ENCODE measurements around the gene SOX18.

Gene SOX18

GRCh38 chr20:64067733-64068307, 18.4 kb upstream of the SOX18 start:
- no peak for DNase-seq (ENCODE audit: low spot score)

DNA sequence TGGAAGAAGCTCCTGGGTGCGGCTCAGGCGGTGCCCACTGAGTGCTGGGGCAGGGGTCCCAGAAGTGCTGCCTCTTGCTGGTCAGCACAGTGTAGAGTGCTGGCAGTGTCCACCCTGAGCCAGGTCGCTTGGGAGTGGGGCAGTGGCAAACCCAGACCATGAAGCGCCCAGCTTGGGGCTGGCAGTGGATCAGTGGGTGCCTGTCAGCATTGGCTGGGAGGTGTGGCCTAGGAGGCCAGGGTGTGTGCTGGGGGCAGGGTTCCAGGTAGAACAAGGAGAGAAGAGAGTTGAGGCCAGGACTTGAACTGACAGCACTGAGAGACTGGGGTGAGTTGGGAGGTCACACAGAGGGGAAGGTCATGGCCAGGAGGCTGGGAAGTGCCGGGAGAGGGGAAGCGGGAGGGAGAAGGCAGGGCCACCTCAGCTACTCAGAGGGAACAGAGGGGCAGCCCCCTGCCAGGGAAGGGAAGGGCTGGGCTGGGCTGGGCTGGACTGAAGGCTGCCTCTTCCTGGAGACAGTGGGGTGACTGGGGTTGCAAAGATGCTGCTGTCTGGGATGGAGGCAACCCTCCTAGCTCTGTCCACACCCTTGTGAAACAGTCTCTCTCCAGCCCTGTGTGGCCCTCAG, 17.7 kb upstream of the SOX18 start:
- DNase-seq (ENCODE audit: low spot score): no peak

DNA sequence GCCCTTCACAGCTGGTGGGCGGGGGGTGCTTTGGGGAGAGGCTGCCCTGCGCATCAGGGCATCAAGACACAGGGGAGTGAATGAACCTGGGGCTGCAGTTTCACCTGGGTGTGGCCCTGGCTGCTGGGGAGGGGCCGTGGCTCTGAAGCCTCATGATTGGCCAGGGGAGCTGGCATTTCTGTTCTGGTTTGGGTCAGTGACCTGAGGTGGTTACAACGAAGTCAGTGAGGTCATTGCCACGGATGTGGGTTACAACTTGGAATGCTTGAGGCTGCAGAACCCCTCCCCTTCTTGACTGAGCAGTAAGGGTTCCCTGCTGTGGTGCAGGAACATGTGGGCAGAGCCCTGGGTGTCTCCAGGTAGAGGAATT, 16.5 kb upstream of the SOX18 start:
- peak; percentile 61 for DNase-seq (ENCODE audit: low spot score)

GRCh38 chr20:64065062-64065973, 15.9 kb upstream of the SOX18 start:
- DNase-seq (ENCODE audit: low spot score): no peak

- no peak for DNase-seq (ENCODE audit: low spot score)
Measured at GRCh38 chr20:64064145-64064698, 14.8 kb upstream of the SOX18 start.

GRCh38 chr20:64063389-64064144, 14.1 kb upstream of the SOX18 start:
- no peak for DNase-seq (ENCODE audit: low spot score)

DNA sequence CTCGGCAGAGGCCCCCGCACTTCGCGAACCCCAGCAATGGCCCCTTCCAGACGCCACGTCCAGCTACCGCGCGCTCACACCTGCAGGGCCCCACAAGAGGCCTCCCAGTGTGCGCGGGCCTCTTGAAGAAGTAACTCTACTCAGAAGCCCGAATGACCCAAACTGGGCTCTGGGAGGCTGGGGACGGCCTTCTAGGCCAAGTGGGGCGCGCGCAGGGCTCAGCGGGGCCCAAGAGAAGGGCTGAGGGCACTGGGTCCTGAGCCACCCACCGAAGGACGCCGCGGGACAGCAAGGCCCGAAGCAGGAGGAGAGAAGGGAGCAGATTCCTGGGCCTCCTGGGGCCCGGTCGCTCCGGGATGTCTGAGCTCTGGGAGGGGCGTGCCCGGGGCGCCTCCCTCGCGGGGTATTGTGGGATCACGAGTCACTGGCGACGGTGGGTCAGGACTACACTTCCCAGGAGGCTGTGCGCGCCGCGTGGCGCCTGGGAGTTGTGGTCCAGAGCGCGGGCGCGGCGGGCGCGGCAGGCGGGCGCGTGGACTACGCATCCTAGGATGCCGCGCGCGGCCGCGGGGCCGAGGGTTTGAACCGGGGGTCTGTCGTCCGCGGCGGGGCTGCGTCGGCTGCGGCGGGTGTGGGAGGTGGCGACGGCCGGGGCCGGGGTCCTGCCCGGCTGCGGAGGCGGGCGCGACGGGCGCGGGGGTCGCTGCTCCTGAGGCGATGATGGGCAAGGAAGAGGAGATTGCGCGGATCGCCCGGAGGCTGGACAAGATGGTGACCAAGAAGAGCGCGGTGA, 13.4 kb upstream of the SOX18 start, which contains the start of gene TCEA2:
Gene TCEA2, plus strand, starts transcription at position 603 of the 793 bp plus-strand sequence. Its CDS starts 115 bp downstream, at position 718.
- DNase-seq (ENCODE audit: low spot score): peak; percentile 93

DNA sequence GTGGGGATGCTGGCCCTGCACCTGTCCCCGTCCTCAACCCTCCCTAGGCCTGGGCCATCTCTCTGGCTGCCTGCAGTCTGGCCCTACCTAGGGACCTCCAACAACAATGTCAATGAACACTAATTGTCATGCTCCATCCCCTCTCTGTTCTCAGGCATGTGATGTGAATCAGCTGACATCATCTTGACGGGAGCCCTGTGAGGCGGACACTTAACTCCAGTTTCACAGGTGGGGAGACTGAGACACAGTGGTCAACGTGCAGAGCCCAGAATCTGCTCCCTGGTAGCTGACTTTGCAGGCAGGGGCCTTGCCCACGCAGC, 12.8 kb upstream of the SOX18 start:
- no peak for DNase-seq (ENCODE audit: low spot score)

DNA sequence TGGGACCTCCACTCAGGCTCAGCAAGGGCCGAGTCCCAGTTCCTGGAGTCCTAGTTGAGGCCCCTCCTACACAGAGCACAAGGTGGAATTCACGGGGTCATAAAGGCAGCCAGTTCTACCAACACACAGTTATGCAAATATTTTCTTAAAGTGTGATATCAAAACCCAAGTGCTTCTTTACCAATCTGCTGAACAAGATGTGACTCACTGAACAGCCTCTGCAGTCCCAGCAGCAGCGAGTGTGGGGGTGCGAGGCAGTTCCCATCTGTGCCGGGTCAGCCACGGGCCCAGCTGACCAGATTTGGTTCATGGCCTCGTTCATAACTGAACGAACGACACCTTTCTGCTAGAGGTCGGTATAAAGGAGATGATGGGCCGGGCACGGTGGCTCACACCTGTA, 9.1 kb upstream of the SOX18 start:
- no peak for DNase-seq (ENCODE audit: low spot score)

DNA sequence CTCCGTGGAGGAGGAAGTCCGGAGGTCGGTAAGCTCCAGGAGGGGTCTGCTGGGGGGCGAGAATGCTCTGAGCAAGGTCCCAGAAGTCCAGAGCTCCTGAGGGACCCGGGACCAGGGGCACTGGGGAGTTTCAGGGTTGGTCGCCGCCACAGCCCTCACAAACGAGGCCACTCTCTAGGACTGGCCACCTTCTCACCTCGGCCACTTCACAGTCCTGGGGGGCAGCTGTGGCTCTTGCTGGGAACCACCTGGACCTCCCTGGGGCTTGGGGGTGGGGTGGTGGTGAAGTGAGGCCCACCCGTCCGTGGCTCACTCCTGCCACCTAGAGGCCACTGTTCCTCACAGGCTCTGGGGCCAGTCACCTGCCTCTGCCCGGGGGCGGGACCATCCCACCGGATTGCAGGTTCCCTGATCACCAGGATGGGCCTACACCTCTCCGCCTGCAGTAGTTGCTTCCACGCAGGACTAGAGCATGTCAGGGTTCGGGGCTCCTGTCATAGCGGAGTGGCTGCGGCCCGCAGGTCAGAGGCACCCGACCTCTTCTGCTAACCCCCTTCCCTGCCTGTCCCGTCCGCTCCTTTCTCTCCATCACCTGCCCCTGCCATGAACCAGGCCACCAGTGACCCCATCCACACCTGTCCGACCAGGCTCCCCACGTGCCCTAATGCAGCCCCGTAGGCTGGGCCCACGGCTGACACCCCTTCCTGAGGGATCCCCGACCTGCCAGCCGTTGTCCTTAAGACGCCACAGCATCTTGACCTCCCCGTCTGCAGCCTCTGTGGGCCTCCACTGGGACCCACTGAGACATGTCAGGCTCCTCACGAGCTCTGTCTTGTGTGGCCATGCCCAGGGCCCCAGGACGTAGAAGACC, 8.4 kb upstream of the SOX18 start:
- DNase-seq (ENCODE audit: low spot score): peak; percentile 76

GRCh38 chr20:64056889-64057627, 7.6 kb upstream of the SOX18 start:
- no peak for DNase-seq (ENCODE audit: low spot score)

- no peak for DNase-seq (ENCODE audit: low spot score)
Measured at GRCh38 chr20:64056639-64056888, 7.1 kb upstream of the SOX18 start.

GRCh38 chr20:64055893-64056638, 6.6 kb upstream of the SOX18 start:
- no peak for DNase-seq (ENCODE audit: low spot score)

DNA sequence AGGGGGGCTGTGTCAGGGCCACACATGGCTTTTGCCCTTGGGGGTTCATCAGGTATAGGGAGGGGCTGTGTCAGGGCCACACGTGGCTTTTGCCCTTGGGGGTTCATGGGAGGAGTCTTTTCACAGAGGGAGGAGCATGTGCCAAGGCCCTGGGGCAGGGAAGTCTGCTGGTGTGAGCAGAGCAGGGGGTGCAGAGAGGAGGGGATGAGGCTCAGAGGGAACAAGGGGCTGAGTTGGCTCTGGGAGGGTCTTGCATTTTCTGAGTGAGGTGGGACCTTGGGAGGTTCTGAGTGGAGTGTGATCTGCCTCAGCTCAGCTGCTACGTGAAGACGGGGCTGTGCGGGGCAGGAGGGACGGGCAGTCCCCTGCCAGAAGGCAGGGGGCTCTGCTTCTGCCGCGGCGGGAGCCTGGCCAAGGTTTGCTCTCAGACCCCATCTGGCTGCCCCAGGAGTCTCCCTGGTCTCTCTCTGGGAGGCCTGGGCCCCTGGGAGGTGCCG, 6.0 kb upstream of the SOX18 start:
- DNase-seq (ENCODE audit: low spot score): no peak

- no peak for DNase-seq (ENCODE audit: low spot score)
Measured at GRCh38 chr20:64053841-64054661, 4.6 kb upstream of the SOX18 start.

- DNase-seq (ENCODE audit: low spot score): no peak
Measured at GRCh38 chr20:64052987-64053840, 3.8 kb upstream of the SOX18 start.

DNA sequence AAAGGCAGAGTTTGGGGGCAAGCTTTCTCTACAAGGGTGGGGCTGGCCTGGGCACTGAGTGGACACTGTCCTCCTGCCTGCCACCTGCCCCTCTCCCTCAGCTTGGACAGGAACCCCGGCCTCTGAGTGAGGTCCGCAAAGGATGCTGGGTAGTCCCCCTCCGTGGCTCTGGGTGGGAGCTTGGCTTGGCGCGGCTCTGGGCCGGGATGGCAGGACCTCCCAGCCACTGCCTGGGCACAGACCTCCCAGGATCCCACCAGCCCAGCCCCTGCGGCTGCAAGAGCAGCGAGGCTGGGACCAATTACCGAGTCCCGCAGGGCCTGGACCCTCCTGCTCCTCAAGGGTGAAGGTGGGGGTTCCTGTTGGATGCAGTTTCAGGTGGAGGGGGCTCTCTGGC, 2.9 kb upstream of the SOX18 start:
- DNase-seq (ENCODE audit: low spot score): no peak

All from CD4-positive, alpha-beta T cell treated with Interleukin-15 for 4 hours (primary cell).